IMR-90 (cell line): ENCODE measurements around the gene ALK. TPM values are rescaled to one million over a fixed set of nuclear protein-coding genes. Genes with fewer than 3 reads are reported as not detected.

Source experiments
- ATAC-seq: fragments of 200-7000 bp; cut with Tn5 transposase; 2 replicates; pipeline ENCODE4 v1.9.1; 2020; ENCODE audit warnings: low read depth, mild to moderate bottlenecking, moderate library complexity
- BruUV-seq: library from RNA; stranded (reverse); fragments of 400-500 nt; replicated peaks from 2 replicates; lab custom pipeline; 2021; lab: Mats Ljungman, UMichigan
- CTCF ChIA-PET: fragments of 300-600 bp; formaldehyde crosslinking; extraction: SDS; loops from one replicate; lab custom pipeline; 2021; ENCODE audit warnings: antibody characterized with exemption; lab: Yijun Ruan, JAX
- POLR2A ChIA-PET: fragments of 300-600 bp; sonication (Branson Sonifier 250); formaldehyde crosslinking; loops from one replicate; lab custom pipeline; 2022; ENCODE audit warnings: antibody characterized with exemption; ENCODE audit not compliant: unreplicated experiment; lab: Charles Lee
- DNase-seq: peaks from one replicate; pipeline ENCODE4 v3.0.0; 2013
- H2AFZ ChIP-seq: replicated peaks from 2 replicates; pipeline ENCODE3; 2013; ENCODE audit warnings: low read length, mild to moderate bottlenecking; ENCODE audit not compliant: poor library complexity
- H2AK5ac ChIP-seq: 2 replicates; pipeline ENCODE4 v1.6.1; 2013; ENCODE audit warnings: low read depth, low read length, inconsistent platforms
- H2AK9ac ChIP-seq: replicated peaks from 2 replicates; pipeline ENCODE3; 2013; ENCODE audit warnings: mild to moderate bottlenecking, low read depth, low read length, moderate library complexity; ENCODE audit not compliant: poor library complexity
- H2BK120ac ChIP-seq: 2 replicates; pipeline ENCODE4 v1.6.1; 2013; ENCODE audit warnings: low read depth, low read length, inconsistent platforms
- H2BK15ac ChIP-seq: 3 replicates; pipeline ENCODE4 v1.6.1; 2013; ENCODE audit warnings: low read depth, low read length, inconsistent platforms
- H2BK20ac ChIP-seq: 2 replicates; pipeline ENCODE4 v1.6.1; 2013; ENCODE audit warnings: low read depth, mild to moderate bottlenecking, inconsistent platforms, low read length, moderate library complexity
- H2BK5ac ChIP-seq: 2 replicates; pipeline ENCODE4 v1.6.1; 2013; ENCODE audit warnings: mild to moderate bottlenecking, low read depth, low read length, inconsistent platforms; ENCODE audit not compliant: poor library complexity, severe bottlenecking
- H3K14ac ChIP-seq: replicated peaks from 2 replicates; pipeline ENCODE4 v1.6.1; 2013; ENCODE audit warnings: low read depth, low read length, inconsistent platforms
- H3K18ac ChIP-seq: 2 replicates; pipeline ENCODE4 v1.6.1; 2013; ENCODE audit warnings: low read depth, low read length, control low read depth
- H3K23ac ChIP-seq: 2 replicates; pipeline ENCODE4 v1.6.1; 2013; ENCODE audit warnings: low read depth, low read length, inconsistent platforms
- H3K27ac ChIP-seq: 2 replicates; pipeline ENCODE4 v1.5.1; 2013; ENCODE audit warnings: mild to moderate bottlenecking, control low read depth, low read length; ENCODE audit not compliant: insufficient read depth
- H3K27me3 ChIP-seq: 2 replicates; pipeline ENCODE4 v1.6.1; 2013; ENCODE audit warnings: low read length; ENCODE audit not compliant: control insufficient read depth, insufficient read depth
- H3K36me3 ChIP-seq: 2 replicates; pipeline ENCODE4 v1.6.1; 2013; ENCODE audit warnings: low read length, mixed read lengths; ENCODE audit not compliant: control insufficient read depth, insufficient read depth
- H3K4ac ChIP-seq: 2 replicates; pipeline ENCODE4 v1.6.1; 2013; ENCODE audit warnings: low read depth, low read length, inconsistent platforms
- H3K4me1 ChIP-seq: 2 replicates; pipeline ENCODE4 v1.6.1; 2013; ENCODE audit warnings: low read length, mixed read lengths; ENCODE audit not compliant: control insufficient read depth, insufficient read depth
- H3K4me2 ChIP-seq: 2 replicates; pipeline ENCODE4 v1.6.1; 2013; ENCODE audit warnings: low read depth, mild to moderate bottlenecking, control low read depth, low read length, moderate library complexity
- H3K4me3 ChIP-seq: 2 replicates; pipeline ENCODE4 v1.5.1; 2013; ENCODE audit warnings: low read depth, mild to moderate bottlenecking, control low read depth, low read length, moderate library complexity; ENCODE audit not compliant: insufficient read depth
- H3K56ac ChIP-seq: 2 replicates; pipeline ENCODE4 v1.6.1; 2013; ENCODE audit warnings: low read length, inconsistent platforms; ENCODE audit not compliant: insufficient read depth; ENCODE audit errors: extremely low read depth
- H3K79me1 ChIP-seq, 2 experiments: 2 replicates each; pipeline ENCODE4 v1.6.1; 2013; ENCODE audit warnings: low read length in 2 of 2, inconsistent platforms in 1 of 2, low read depth in 1 of 2
- H3K9ac ChIP-seq: 2 replicates; pipeline ENCODE4 v1.6.1; 2013; ENCODE audit warnings: low read depth, low read length, control low read depth
- H3K9me1 ChIP-seq: 2 replicates; pipeline ENCODE4 v1.6.1; 2013; ENCODE audit warnings: low read length, inconsistent platforms; ENCODE audit not compliant: insufficient read depth
- H3K9me3 ChIP-seq: 2 replicates; pipeline ENCODE4 v1.6.1; 2013; ENCODE audit warnings: low read length; ENCODE audit not compliant: control insufficient read depth, insufficient read depth
- H4K20me1 ChIP-seq: 2 replicates; pipeline ENCODE4 v1.6.1; 2013; ENCODE audit warnings: low read length, inconsistent platforms; ENCODE audit not compliant: insufficient read depth
- H4K5ac ChIP-seq: 2 replicates; pipeline ENCODE4 v1.6.1; 2013; ENCODE audit warnings: mild to moderate bottlenecking, low read depth, low read length, control low read depth
- H4K8ac ChIP-seq, 2 experiments: 2 replicates each; pipeline ENCODE4 v1.6.1; 2013; ENCODE audit warnings: low read depth in 2 of 2, low read length in 2 of 2, control low read depth in 1 of 2, inconsistent platforms in 1 of 2
- H4K91ac ChIP-seq: 2 replicates; pipeline ENCODE4 v1.6.1; 2013; ENCODE audit warnings: low read depth, low read length, inconsistent platforms; ENCODE audit not compliant: insufficient read depth
- BHLHE40 ChIP-seq: fragments of 150-350 bp; IDR thresholded peaks from 2 replicates; pipeline ENCODE4 v1.6.1; 2016; ENCODE audit warnings: mild to moderate bottlenecking, low read depth, low read length
- CEBPB ChIP-seq: IDR thresholded peaks from 2 replicates; pipeline ENCODE4 v1.6.1; 2012; ENCODE audit warnings: low read depth, low read length, improper control_type of control experiment
- FOS ChIP-seq: fragments of 150-350 bp; IDR thresholded peaks from 2 replicates; pipeline ENCODE4 v1.6.1; 2016; ENCODE audit warnings: low read depth, low read length
- MAFK ChIP-seq: IDR thresholded peaks from 2 replicates; pipeline ENCODE4 v1.6.1; 2012; ENCODE audit warnings: low read depth, low read length, improper control_type of control experiment
- MAZ ChIP-seq: IDR thresholded peaks from 2 replicates; pipeline ENCODE4 v1.6.1; 2012; ENCODE audit warnings: low read depth, mild to moderate bottlenecking, low read length, improper control_type of control experiment, moderate library complexity, borderline replicate concordance
- MXI1 ChIP-seq: IDR thresholded peaks from 2 replicates; pipeline ENCODE4 v1.6.1; 2012; ENCODE audit warnings: low read depth, mild to moderate bottlenecking, low read length, moderate library complexity, borderline replicate concordance
- POLR2A ChIP-seq: IDR thresholded peaks from 2 replicates; pipeline ENCODE4 v1.6.1; 2012; ENCODE audit warnings: mild to moderate bottlenecking, low read depth, low read length
- RAD21 ChIP-seq: IDR thresholded peaks from 2 replicates; pipeline ENCODE4 v1.6.1; 2012; ENCODE audit warnings: low read length, improper control_type of control experiment
- RCOR1 ChIP-seq: IDR thresholded peaks from 2 replicates; pipeline ENCODE4 v1.6.1; 2012; ENCODE audit warnings: mild to moderate bottlenecking, low read length, improper control_type of control experiment; ENCODE audit not compliant: insufficient replicate concordance
- RFX5 ChIP-seq: IDR thresholded peaks from 2 replicates; pipeline ENCODE4 v1.8.0; 2012; ENCODE audit warnings: low read depth, mild to moderate bottlenecking, low read length, moderate library complexity
- dilution Hi-C: fragments of 300-500 bp; cut with HindIII; formaldehyde crosslinking; loops from one replicate; pipeline ENCODE4 v1.14.3; 2018; ENCODE audit warnings: low sequenced_read_pairs; ENCODE audit not compliant: unreplicated experiment
- in situ Hi-C: fragments of 300-500 bp; cut with MboI; formaldehyde crosslinking; loops from 3 replicates; pipeline ENCODE4 v1.14.3; 2019; ENCODE audit warnings: low sequenced_read_pairs, inconsistent platforms, mixed read lengths
- intact Hi-C: fragments of 100-400 bp; cut with micrococcal nuclease; formaldehyde crosslinking; loops from 2 replicates; pipeline ENCODE4 v1.10.0; 2022
- polyA plus RNA-seq, 3 experiments: library from polyadenylated mRNA; depleted of rRNA; stranded (reverse); fragments of >200 nt; gene quantifications; 2 replicates each; pipeline ENCODE4 v1.2.3, GENCODE V29; 2012; ENCODE audit warnings: low replicate concordance in 1 of 3
- total RNA-seq: library from RNA; depleted of rRNA; stranded (reverse); fragments of >200 nt; gene quantifications from 2 replicates; pipeline ENCODE4 v1.2.3, GENCODE V29; 2012
- TF ChIP-seq, protein P1 (sequence below): conservative IDR thresholded peaks from 2 replicates; pipeline ENCODE4 v1.5.1; 2012; ENCODE audit warnings: mild to moderate bottlenecking, low read depth, low read length, improper control_type of control experiment
- TF ChIP-seq, protein P2 (sequence below): fragments of 150-350 bp; IDR thresholded peaks from 2 replicates; pipeline ENCODE4 v1.6.1; 2016; ENCODE audit warnings: low read depth, mild to moderate bottlenecking, low read length, moderate library complexity, borderline replicate concordance
- TF ChIP-seq, protein P3 (sequence below): fragments of 150-350 bp; IDR thresholded peaks from 2 replicates; pipeline ENCODE4 v1.6.1; 2017; ENCODE audit warnings: mild to moderate bottlenecking, antibody characterized with exemption, low read length, low read depth

Gene ALK
- total and polyA plus RNA-seq, 2 of the 4 experiments (the other 2 are of a cell fraction): not detected

DNA sequence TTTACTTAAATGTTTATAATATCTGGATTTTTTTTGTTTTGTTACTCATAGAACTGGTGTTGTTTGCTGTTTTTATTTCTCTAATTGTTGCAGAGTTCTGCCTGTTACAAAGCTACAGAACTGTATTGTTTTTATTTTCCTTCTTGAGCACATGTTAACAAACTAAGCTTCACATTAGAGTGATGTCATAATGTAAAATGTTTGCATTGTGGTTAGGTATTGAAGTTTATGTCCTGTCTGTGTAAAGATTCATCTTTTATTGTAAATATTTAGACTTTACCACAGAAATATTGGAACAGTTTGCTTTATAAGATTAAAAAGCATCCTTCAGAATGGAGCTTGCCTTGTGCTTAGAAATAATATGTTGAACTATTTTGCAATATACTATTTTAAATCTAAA is 738.5 kb downstream of the ALK start:
- intact Hi-C loops (no loop called here), in situ Hi-C loops (no loop called here), dilution Hi-C loops (no loop called here)
- H2BK20ac ChIP-seq: no peak overlapping the region
- POLR2A ChIA-PET: no interaction called here
- no peak overlapping the region for H2BK15ac ChIP-seq
- H2AFZ ChIP-seq: no peak overlapping the region
- H3K27me3 ChIP-seq: no peaks in the 10 kb centered on the region
- H2AK9ac ChIP-seq: no peak overlapping the region
- H3K9me1 ChIP-seq: peaks cover 4% of the 10 kb centered on the region; the same call in 1 of the 2 replicates
- H3K4ac ChIP-seq: no peak overlapping the region
- peaks cover 0 to 4% of the 10 kb centered on the region in 2 experiments; a peak in 2 of 4 replicates for H3K79me1 ChIP-seq
- peaks cover 12% of the 10 kb centered on the region for H3K36me3 ChIP-seq
- H4K5ac ChIP-seq: no peak overlapping the region
- H3K27ac ChIP-seq: no peak overlapping the region
- no peak overlapping the region for H4K91ac ChIP-seq
- ATAC-seq (peak; percentile 49; the same call in 1 of the 2 replicates), DNase-seq (peak; percentile 39)
- H3K18ac ChIP-seq: no peak overlapping the region
- CTCF ChIA-PET: interaction anchor here (1.2 kb wide), 1 partner anchor 24 kb away, joined by 3 read pairs; no protein-coding TSS in a partner anchor
- H3K23ac ChIP-seq: no peak overlapping the region
- H3K56ac ChIP-seq: no peak overlapping the region
- H3K9me3 ChIP-seq: no peaks in the 10 kb centered on the region; the same call in 1 of the 2 replicates
- no TSS peak for BruUV-seq
- H2BK5ac ChIP-seq: no peak overlapping the region
- H3K9ac ChIP-seq: no peak overlapping the region
- no peak overlapping the region for H2BK120ac ChIP-seq
- H3K4me2 ChIP-seq: no peak overlapping the region
- no peaks in the 10 kb centered on the region for H4K20me1 ChIP-seq
- H3K14ac ChIP-seq: no peak overlapping the region
- H2AK5ac ChIP-seq: no peak overlapping the region
- no peak for TF ChIP-seq MAFK
- no peak for TF ChIP-seq CEBPB
- TF ChIP-seq MAZ: no peak
- TF ChIP-seq, protein P1, sequence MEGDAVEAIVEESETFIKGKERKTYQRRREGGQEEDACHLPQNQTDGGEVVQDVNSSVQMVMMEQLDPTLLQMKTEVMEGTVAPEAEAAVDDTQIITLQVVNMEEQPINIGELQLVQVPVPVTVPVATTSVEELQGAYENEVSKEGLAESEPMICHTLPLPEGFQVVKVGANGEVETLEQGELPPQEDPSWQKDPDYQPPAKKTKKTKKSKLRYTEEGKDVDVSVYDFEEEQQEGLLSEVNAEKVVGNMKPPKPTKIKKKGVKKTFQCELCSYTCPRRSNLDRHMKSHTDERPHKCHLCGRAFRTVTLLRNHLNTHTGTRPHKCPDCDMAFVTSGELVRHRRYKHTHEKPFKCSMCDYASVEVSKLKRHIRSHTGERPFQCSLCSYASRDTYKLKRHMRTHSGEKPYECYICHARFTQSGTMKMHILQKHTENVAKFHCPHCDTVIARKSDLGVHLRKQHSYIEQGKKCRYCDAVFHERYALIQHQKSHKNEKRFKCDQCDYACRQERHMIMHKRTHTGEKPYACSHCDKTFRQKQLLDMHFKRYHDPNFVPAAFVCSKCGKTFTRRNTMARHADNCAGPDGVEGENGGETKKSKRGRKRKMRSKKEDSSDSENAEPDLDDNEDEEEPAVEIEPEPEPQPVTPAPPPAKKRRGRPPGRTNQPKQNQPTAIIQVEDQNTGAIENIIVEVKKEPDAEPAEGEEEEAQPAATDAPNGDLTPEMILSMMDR: no peak
- TF ChIP-seq RCOR1: no peak
- no peak for TF ChIP-seq BHLHE40
- no peak for TF ChIP-seq POLR2A
- no peak for TF ChIP-seq MXI1
- TF ChIP-seq RAD21: no peak
- TF ChIP-seq FOS: no peak
- TF ChIP-seq, protein P2, sequence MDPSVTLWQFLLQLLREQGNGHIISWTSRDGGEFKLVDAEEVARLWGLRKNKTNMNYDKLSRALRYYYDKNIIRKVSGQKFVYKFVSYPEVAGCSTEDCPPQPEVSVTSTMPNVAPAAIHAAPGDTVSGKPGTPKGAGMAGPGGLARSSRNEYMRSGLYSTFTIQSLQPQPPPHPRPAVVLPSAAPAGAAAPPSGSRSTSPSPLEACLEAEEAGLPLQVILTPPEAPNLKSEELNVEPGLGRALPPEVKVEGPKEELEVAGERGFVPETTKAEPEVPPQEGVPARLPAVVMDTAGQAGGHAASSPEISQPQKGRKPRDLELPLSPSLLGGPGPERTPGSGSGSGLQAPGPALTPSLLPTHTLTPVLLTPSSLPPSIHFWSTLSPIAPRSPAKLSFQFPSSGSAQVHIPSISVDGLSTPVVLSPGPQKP: no peak
- TF ChIP-seq RFX5: no peak
- TF ChIP-seq, protein P3, sequence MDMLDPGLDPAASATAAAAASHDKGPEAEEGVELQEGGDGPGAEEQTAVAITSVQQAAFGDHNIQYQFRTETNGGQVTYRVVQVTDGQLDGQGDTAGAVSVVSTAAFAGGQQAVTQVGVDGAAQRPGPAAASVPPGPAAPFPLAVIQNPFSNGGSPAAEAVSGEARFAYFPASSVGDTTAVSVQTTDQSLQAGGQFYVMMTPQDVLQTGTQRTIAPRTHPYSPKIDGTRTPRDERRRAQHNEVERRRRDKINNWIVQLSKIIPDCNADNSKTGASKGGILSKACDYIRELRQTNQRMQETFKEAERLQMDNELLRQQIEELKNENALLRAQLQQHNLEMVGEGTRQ: no peak
- H3K4me3 ChIP-seq: no peak overlapping the region
- no peak overlapping the region for H4K8ac ChIP-seq
- H3K4me1 ChIP-seq: 0 out of 2 replicates have a peak, but pooled peaks cover 2% of the 10 kb centered on the region
